Stimulated activated CD4-positive, alpha-beta T cell treated with anti-CD3 and anti-CD28 coated beads, Interleukin-1b, Interleukin-23, amount 100 ng/mL, for 1 hour (primary cell): Measurements from ENCODE around the gene CDC14B.
"Not testable (repeated sequence)": the region's sequence is repeated elsewhere in the genome, so short reads cannot be mapped to it uniquely, and the experiment has no call there.

Source experiments
- DNase-seq, 2 donors: peaks; one replicate each; pipeline ENCODE4 v3.0.0-alpha.2; 2020; ENCODE audit warnings: low read depth in 2 of 2

CDC14B gene

GRCh38 chr9:96626912-96627311 lies 7.3 kb upstream of the CDC14B start:
- DNase-seq = no peak

- DNase-seq = no peak
Observed at GRCh38 chr9:96621618-96622017, 2.0 kb upstream of the CDC14B start.

- DNase-seq = no peak
Observed at GRCh38 chr9:96620832-96621269, 1.2 kb upstream of the CDC14B start.

GRCh38 chr9:96620181-96620514 lies 505 bp upstream of the CDC14B start:
- DNase-seq = no peak

GRCh38 chr9:96619124-96619465 lies 548 bp downstream of the CDC14B start:
- DNase-seq = no peak

- DNase-seq = no peak
Observed at GRCh38 chr9:96618209-96619123, 1.2 kb downstream of the CDC14B start.

- no peak for DNase-seq
Observed at GRCh38 chr9:96617439-96618185, 2.0 kb downstream of the CDC14B start.

GRCh38 chr9:96616817-96617438 lies 2.7 kb downstream of the CDC14B start:
- no peak for DNase-seq

- no peak for DNase-seq
Observed at GRCh38 chr9:96615411-96615810, 4.2 kb downstream of the CDC14B start.

- not testable (repeated sequence) for DNase-seq
Observed at GRCh38 chr9:96614664-96615063, 5.0 kb downstream of the CDC14B start.

- DNase-seq = no peak
Observed at GRCh38 chr9:96612966-96613589, 6.6 kb downstream of the CDC14B start.

- no peak for DNase-seq
Observed at GRCh38 chr9:96612105-96612965, 7.3 kb downstream of the CDC14B start.

GRCh38 chr9:96611302-96611701 lies 8.3 kb downstream of the CDC14B start:
- DNase-seq = no peak

GRCh38 chr9:96609732-96610131 lies 9.9 kb downstream of the CDC14B start:
- DNase-seq = no peak

GRCh38 chr9:96607971-96608370 lies 11.7 kb downstream of the CDC14B start:
- DNase-seq = no peak

- no peak for DNase-seq
Observed at GRCh38 chr9:96605328-96605727, 14.3 kb downstream of the CDC14B start.

- no peak for DNase-seq
Observed at GRCh38 chr9:96604004-96604319, 15.7 kb downstream of the CDC14B start.

GRCh38 chr9:96603305-96604003 lies 16.2 kb downstream of the CDC14B start:
- no peak for DNase-seq

- no peak for DNase-seq
Observed at GRCh38 chr9:96599298-96599697, 20.3 kb downstream of the CDC14B start.

GRCh38 chr9:96596601-96597111 lies 23.0 kb downstream of the CDC14B start:
- no peak for DNase-seq
